ENCODE results near the gene PURB. TPM values are rescaled to one million over a fixed set of nuclear protein-coding genes. Genes with fewer than 3 reads are reported as not detected.

PURB gene
- total RNA-seq, 3 donors from 2014 or later (not counting 1 experiment from before 2014, with no cell fraction given) = 28.5 to 36.0 (median 33.7) TPM

- DNase-seq (no peak), ATAC-seq (peak; percentile 21 to 35 (median 33))
- no peak overlapping the region for H3K4me3 Mint-ChIP-seq
- intact Hi-C loops (cut with micrococcal nuclease) = loop anchor here (1.0 to 5.0 kb wide), 5 partner anchors 65 to 334 kb away; partner anchors contain the start of gene H2AZ2
- Histone ChIP-seq H3K27ac (ENCODE audit: low read length) (no peak overlapping the region), H3K36me3 (ENCODE audit: control insufficient read depth, insufficient read depth, low read length) (no peaks in the 10 kb centered on the region), H3K9me3 (ENCODE audit: control insufficient read depth, insufficient read depth, low read length) (no peaks in the 10 kb centered on the region), H3K4me1 (ENCODE audit: control insufficient read depth, insufficient read depth, low read length) (peaks cover 5% of the 10 kb centered on the region), H3K4me3 (ENCODE audit: low read length) (no peak overlapping the region), H3K27me3 (ENCODE audit: control insufficient read depth, insufficient read depth, low read length) (no peaks in the 10 kb centered on the region)
- WGBS (ENCODE audit: insufficient coverage) = 44% methylated on average over 4 of the region's 8 CpGs
- H3K4me1 Mint-ChIP-seq = peaks cover 0 to 4% of the 10 kb centered on the region in 2 donors
- peaks cover 0 to 9% of the 10 kb centered on the region in 2 donors for H3K27me3 Mint-ChIP-seq (ENCODE audit: low read depth in 2 of 2)
- H3K27ac Mint-ChIP-seq = no peak overlapping the region
- H3K36me3 Mint-ChIP-seq = no peaks in the 10 kb centered on the region
- no peaks in the 10 kb centered on the region for H3K9me3 Mint-ChIP-seq
- peak; percentile 44 for TF ChIP-seq CTCF (IDR thresholded peaks at IDR 0.05)
Observed at GRCh38 chr7:44922351-44922694, 37.0 kb upstream of the PURB start.

- H3K27me3 ChIP-seq (ENCODE audit: control insufficient read depth, insufficient read depth, low read length) = no peaks in the 10 kb centered on the region
- H3K4me3 Mint-ChIP-seq = no peak overlapping the region
- peak overlapping the region in 1 of 2 donors; percentile 74 for H3K27ac Mint-ChIP-seq
- TF ChIP-seq CTCF (IDR thresholded peaks at IDR 0.05) = peak; percentile 87
- no peak overlapping the region for H3K27ac ChIP-seq (ENCODE audit: low read length)
- intact Hi-C loops (cut with micrococcal nuclease) = loop anchor here (1.0 to 5.0 kb wide), 5 partner anchors 64 to 333 kb away; partner anchors contain the start of gene H2AZ2
- no peaks in the 10 kb centered on the region for H3K9me3 ChIP-seq (ENCODE audit: control insufficient read depth, insufficient read depth, low read length)
- DNase-seq (peak; percentile 94), ATAC-seq (peak; percentile 94 to 99 (median 99))
- H3K36me3 Mint-ChIP-seq = no peaks in the 10 kb centered on the region
- WGBS (ENCODE audit: insufficient coverage) = 40% methylated on average over 13 of the region's 14 CpGs
- H3K36me3 ChIP-seq (ENCODE audit: control insufficient read depth, insufficient read depth, low read length) = no peaks in the 10 kb centered on the region
- peaks cover 5% of the 10 kb centered on the region for H3K4me1 ChIP-seq (ENCODE audit: control insufficient read depth, insufficient read depth, low read length)
- peaks cover 0 to 4% of the 10 kb centered on the region in 2 donors for H3K4me1 Mint-ChIP-seq
- H3K4me3 ChIP-seq (ENCODE audit: low read length) = no peak overlapping the region
- H3K9me3 Mint-ChIP-seq = no peaks in the 10 kb centered on the region
- peaks cover 0 to 7% of the 10 kb centered on the region in 2 donors for H3K27me3 Mint-ChIP-seq (ENCODE audit: low read depth in 2 of 2)
Observed at GRCh38 chr7:44921607-44922350, 36.4 kb upstream of the PURB start.

GRCh38 chr7:44920119-44920518 lies 34.8 kb upstream of the PURB start:
- no peak overlapping the region for H3K27ac ChIP-seq (ENCODE audit: low read length)
- H3K27ac Mint-ChIP-seq = no peak overlapping the region
- H3K4me1 ChIP-seq (ENCODE audit: control insufficient read depth, insufficient read depth, low read length) = peaks cover 5% of the 10 kb centered on the region
- H3K27me3 Mint-ChIP-seq (ENCODE audit: low read depth in 2 of 2) = no peaks in the 10 kb centered on the region
- 86% methylated on average over 2 of the region's 3 CpGs for whole genome bisulfite sequencing (ENCODE audit: insufficient coverage)
- H3K4me3 Mint-ChIP-seq = no peak overlapping the region
- H3K9me3 ChIP-seq (ENCODE audit: control insufficient read depth, insufficient read depth, low read length) = no peaks in the 10 kb centered on the region
- no peak for ATAC-seq
- no peaks in the 10 kb centered on the region for H3K36me3 Mint-ChIP-seq
- no peaks in the 10 kb centered on the region for H3K27me3 ChIP-seq (ENCODE audit: control insufficient read depth, insufficient read depth, low read length)
- peaks cover 0 to 4% of the 10 kb centered on the region in 2 donors for H3K4me1 Mint-ChIP-seq
- no peak overlapping the region for H3K4me3 ChIP-seq (ENCODE audit: low read length)
- intact Hi-C loops (cut with micrococcal nuclease) = loop anchor here (5.0 kb wide), 1 partner anchor 217 kb away; no protein-coding TSS in a partner anchor
- H3K9me3 Mint-ChIP-seq = no peaks in the 10 kb centered on the region
- no peaks in the 10 kb centered on the region for H3K36me3 ChIP-seq (ENCODE audit: control insufficient read depth, insufficient read depth, low read length)
- no peak for DNase-seq
- no peak for TF ChIP-seq CTCF (IDR thresholded peaks at IDR 0.05)

Measured in natural killer cell (primary cell).